GM23338 (cell line): ENCODE results near the gene RNF31.

Experiments used
- CTCF ChIP-seq, 2 experiments: fragments of 200-600 bp in 1 of 2; sonication (generic) in 1 of 2; conservative IDR thresholded peaks; 2 replicates each; pipeline versions ENCODE4 v1.5.1 to v1.6.1; 2016 to 2017; ENCODE audit warnings: antibody characterized with exemption in 2 of 2, low read depth in 2 of 2, mild to moderate bottlenecking in 2 of 2, moderate library complexity in 1 of 2
- ETS1 ChIP-seq: IDR thresholded peaks from 2 replicates; pipeline ENCODE4 v1.6.1; 2016; ENCODE audit warnings: antibody characterized with exemption
- EZH2 ChIP-seq: fragments of 200-600 bp; sonication (generic); IDR thresholded peaks from one replicate; pipeline ENCODE4 v1.8.0; 2017; ENCODE audit warnings: antibody characterized with exemption, mild to moderate bottlenecking, low read depth; ENCODE audit not compliant: unreplicated experiment
- EZH2phosphoT487 ChIP-seq: fragments of 200-600 bp; sonication (generic); IDR thresholded peaks from one replicate; pipeline ENCODE4 v1.8.1; 2018; ENCODE audit warnings: antibody characterized with exemption; ENCODE audit not compliant: unreplicated experiment
- POLR2AphosphoS5 ChIP-seq: IDR thresholded peaks from 2 replicates; pipeline ENCODE4 v1.6.1; 2016; ENCODE audit warnings: antibody characterized with exemption, low read depth
- REST ChIP-seq: IDR thresholded peaks from one replicate; pipeline ENCODE4 v1.6.1; 2018; ENCODE audit warnings: antibody characterized with exemption; ENCODE audit not compliant: unreplicated experiment

- no peak for TF ChIP-seq CTCF (conservative IDR thresholded peaks at IDR 0.05; ENCODE audit: low read depth in 2 of 2)
- TF ChIP-seq ETS1 = no peak
- TF ChIP-seq REST = no peak
- no peak for TF ChIP-seq EZH2
- TF ChIP-seq POLR2AphosphoS5 = no peak
- TF ChIP-seq EZH2phosphoT487 = no peak
Measured at GRCh38 chr14:24132061-24132685, 15.1 kb upstream of the RNF31 start.
